GM21717 (cell line): ENCODE results near the gene RANBP10.

ENCODE experiments used
- ATAC-seq: cut with Tn5 transposase; IDR thresholded peaks from one replicate; pipeline ENCODE4 v1.9.1; 2021; ENCODE audit warnings: mild to moderate bottlenecking, moderate library complexity; ENCODE audit not compliant: unreplicated experiment

The RANBP10 gene

GRCh38 chr16:67828651-67829050, 22.3 kb upstream of the RANBP10 start:
- no peak for ATAC-seq

- no peak for ATAC-seq
Measured at GRCh38 chr16:67825906-67826305, 19.5 kb upstream of the RANBP10 start.

GRCh38 chr16:67825119-67825518, 18.8 kb upstream of the RANBP10 start:
- ATAC-seq = no peak

- no peak for ATAC-seq
Measured at GRCh38 chr16:67822511-67822910, 16.2 kb upstream of the RANBP10 start.

GRCh38 chr16:67820608-67821259, 14.4 kb upstream of the RANBP10 start:
- ATAC-seq = no peak

- no peak for ATAC-seq
Measured at GRCh38 chr16:67814567-67814966, 8.2 kb upstream of the RANBP10 start.

DNA sequence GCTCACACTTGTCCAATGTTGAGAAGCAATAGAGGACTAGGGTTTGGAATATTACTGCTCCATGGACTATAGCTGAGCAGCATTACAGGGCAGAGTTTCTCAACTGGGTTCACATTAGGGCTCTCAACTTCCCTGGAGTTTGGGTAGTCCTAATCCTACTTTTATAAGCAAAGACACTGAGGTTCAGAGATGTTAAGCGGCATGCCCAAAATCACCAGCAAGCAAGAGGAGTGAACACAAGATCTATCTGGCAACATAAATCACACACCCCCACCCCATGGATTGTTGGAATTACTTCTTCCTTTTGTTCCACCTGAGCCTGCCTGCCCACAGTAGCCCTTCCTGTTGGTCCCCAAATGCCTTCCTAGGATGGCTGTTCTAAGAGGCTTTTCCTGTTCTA, 5.5 kb upstream of the RANBP10 start:
- ATAC-seq = no peak

GRCh38 chr16:67807148-67807682, 855 bp upstream of the RANBP10 start:
- no peak for ATAC-seq

DNA sequence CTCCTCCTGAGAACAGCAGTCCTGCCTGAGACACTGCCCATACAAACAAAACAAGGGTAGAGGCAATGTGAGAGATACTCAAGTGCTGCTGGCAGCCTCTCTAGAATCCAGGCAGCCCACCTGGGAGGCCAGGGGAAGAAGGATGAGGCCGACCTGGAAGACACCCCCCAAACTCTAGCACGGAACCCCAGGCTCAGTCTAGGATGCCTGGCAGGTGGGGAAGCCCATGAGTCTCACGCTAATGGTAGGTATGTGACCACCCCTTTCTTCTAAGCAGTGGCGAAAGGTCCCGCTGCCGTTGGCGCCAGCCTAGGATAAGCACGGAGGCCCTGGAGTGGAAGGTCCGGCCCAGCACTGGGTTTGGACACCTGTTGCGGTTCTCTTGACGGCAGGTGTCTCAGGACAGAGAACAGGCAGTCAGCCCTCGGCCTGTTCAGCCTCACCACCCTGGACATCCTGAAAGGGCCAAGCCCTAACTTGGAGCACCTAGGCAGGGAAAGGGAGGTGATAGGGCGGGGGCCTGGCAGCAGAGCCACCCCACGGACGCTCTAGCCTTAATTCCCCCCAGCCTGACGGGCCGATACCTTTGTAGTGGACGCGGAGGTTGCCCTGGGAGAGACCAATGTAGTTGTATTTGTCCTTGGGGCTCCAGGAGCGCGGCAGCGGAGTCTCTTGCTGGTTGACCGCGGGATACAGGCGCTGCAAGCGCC, 487 bp downstream of the RANBP10 start:
- peak; percentile 9 for ATAC-seq

- ATAC-seq = no peak
Measured at GRCh38 chr16:67804853-67805542, 1.4 kb downstream of the RANBP10 start.

DNA sequence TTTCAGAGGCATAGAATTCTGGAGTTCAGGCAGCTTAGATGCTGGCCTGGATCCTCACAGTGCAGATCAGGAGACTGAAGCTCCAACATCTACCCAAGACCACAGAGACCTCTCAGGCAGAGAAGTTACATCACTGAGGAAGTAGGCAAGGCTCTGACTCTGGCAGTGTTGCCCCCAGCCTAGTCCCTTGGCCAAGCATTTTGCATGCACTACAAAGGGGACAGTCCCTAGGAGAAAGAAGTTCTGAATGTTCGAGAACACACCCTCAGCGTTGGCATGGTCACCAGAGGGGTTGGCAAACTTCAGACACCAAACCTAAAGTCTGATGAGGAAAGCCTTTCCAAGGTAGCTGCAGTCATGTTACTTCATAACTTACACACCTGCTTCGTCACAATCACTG, 2.5 kb downstream of the RANBP10 start:
- ATAC-seq = no peak

DNA sequence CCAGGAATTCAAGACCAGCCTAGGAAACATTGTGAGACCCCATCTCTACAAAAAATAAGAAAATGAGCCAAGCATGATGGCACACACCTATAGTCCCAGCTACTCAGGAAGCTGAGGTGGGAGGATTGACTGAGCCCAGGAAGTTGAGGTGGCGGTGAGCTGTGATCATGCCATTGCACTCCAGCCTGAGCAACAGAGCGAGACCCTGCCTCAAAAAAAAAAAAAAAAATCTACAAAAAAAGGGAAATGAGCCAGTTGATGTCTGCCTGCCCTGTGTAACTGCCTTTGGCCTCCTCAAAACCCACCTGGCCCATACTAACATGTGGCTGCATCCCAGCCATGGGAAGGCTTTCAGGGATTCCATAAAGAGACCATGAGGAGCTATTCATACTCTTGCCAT, 4.5 kb downstream of the RANBP10 start:
- ATAC-seq = no peak

DNA sequence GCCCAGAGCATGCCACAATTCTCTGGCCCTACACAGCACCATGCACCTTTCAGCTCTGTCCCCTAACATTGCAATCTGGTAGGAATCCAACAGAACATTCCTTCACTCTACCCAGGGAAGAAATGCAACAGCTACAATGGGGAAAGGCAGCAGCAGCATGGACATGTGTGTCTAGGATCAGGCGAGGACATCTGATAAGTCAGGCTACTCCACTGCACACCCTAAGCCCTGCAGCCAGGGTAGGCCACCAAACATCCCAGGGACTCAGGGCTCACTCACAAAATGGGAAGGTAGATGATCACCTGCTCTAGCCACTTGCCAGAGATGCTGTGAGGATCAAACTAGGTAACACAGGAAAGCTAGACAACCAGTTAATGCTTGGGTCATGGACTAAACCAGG, 5.1 kb downstream of the RANBP10 start:
- no peak for ATAC-seq

DNA sequence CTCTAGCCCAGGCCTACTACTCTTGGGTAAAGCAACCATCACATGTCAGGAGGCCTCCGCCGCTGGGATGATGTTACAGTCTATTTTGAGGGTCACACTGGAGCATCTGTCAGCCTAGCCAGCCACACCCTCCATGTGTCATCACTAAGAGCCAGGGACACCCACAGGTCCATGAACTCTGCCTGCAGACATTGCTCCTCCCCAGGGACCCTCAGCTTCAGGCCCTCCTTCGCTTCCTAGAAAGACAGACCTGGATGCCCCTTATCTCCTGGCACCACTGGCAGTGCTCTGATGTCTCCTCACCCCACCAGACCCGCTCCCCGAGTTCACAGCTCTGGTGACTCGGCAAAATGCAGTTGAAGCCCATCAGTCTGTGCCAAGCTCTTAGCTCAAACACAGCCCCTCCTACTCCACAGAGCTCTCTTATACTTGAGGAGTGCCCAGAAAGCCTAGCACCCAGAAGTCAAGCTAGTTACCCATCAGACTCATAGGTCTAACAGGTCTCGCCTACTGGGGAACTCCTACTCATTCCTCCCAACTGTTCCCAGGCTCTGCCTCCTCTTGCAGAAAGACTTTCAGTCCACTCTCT, 5.9 kb downstream of the RANBP10 start:
- no peak for ATAC-seq

DNA sequence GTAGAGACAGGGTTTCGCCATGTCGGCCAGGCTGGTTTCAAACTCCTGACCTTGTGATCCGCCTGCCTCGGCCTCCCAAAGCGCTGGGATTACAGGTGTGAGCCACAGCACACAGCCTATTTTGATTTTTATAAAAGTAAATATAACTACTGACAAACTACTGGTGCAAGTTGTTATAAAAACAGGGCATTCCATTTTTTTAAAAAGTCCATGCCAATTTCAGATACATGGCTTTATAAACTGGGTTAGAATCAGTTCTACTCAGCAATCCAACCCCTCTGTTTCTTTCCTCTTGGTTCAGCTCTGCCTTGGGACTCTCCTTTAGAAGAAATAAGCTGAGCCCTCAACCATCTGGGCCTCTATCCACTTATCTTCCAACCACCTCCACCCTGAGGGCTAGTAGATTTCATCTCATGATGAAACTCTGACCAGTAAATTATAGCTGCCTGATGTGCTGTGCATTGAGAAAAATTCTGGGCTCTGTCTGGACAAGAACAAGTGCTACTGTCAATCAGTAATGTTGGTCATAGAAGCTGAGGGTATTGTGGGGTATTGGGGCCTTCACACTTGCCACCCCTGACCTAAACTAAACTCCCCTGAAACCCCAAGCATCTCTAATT, 10.2 kb downstream of the RANBP10 start:
- ATAC-seq = no peak

GRCh38 chr16:67790071-67790470, 16.3 kb downstream of the RANBP10 start:
- no peak for ATAC-seq

DNA sequence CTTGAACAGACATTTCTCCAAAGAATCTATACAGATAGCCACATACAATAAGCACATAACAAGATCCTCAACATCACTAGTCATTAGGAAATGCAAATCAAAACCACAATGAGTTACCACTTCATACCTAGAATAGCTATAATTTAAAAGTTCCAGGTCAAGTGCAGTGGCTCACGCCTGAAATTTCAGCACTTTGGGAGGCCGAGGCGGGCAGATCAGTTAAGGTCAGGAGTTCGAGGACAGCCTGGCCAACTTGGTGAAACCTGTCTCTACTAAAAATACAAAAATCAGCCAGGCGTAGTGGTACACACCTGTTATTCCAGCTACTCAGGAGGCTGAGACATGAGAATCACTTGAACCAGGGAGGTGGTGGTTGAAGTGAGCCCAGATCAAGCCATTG, 19.9 kb downstream of the RANBP10 start:
- ATAC-seq = no peak

GRCh38 chr16:67783353-67783725, 23.0 kb downstream of the RANBP10 start:
- no peak for ATAC-seq

- no peak for ATAC-seq
Measured at GRCh38 chr16:67782567-67783352, 23.6 kb downstream of the RANBP10 start.

DNA sequence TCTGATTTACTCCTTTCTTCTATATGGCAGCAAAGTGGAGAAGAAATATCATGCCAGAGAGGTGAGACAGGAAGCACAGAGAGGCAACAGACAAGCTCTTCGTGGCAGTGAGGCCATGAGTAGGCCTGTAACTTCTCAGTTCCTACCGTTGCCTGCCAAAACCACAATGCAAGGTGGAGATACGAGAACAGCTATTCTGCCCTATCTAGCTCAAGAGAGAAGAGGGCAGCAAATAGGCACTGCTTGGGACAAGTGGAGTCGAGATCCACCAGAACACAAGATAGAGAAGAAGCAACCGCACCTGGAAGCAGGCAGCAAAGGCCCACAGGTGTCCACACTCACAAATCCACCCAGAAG, 24.8 kb downstream of the RANBP10 start:
- peak; percentile 63 for ATAC-seq
